ENCODE measurements around the gene YOD1.

The YOD1 gene

DNA sequence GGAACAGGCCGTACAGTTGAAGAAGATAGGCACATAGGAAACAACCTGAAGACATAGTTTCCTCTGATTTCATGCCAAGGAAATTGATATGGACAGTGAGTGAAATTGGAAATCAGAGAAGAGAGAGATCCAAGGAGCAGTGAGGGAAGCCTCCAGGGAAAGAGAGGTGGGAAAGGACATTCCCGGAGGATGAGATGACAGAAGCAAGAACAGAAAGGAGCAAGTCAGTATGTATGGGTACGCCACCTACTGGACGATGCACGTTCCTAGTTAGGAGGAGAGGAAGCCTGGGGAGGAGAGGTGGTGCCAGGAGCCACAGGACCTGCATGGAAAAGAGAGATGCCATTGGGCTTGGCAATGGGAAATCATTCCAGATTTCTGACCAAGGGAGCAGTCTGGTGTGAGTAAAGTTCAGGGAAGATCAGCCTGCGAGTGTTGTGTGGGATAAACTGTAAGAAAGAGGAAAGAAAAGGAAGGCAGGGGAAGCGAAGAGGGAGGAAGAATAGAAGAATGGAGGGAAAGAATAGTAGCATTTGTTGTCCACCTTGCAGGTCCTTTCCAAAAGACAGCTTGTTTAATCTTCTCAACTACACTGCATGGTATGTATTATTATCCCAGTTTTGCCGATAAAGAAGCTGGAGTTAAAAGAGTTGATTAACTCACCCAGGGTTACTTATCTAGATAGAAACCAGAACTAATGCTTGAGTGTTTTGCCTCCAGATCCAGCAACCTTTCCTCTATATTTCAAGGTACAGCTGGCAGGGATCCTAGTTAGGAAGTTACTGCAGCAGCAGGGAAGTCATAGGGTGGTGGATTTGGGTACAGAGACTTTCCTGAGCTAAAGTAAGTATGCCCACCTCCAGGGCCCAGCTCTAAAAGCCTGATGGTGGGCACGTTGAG, 45.8 kb downstream of the YOD1 start:
- DNase-seq, result peak; percentile 42 to 55

- no peak for DNase-seq
Observed at GRCh38 chr1:207003210-207003609, 47.8 kb downstream of the YOD1 start.

DNA sequence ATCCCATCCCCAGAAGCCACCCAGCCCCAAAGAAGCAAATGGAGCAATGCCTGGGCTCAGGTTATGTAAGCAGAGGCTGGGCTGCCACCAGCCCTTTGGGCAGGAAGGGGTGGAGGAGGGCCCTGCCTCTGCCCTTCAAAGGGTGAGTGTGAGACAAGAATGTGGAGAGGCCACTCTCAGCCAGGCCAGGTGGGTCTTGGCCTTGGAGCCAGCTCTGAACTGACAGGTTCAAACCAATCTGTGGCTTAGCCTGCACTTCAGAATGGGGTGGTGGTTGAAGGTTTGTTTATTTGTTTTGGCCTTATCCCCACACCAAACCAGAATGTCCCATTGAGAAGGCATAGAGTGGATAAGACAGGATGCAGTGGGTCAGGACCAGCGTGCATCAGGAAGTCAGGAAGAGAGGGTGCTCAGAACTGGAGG, 48.3 kb downstream of the YOD1 start:
- no peak for DNase-seq

- no peak for DNase-seq
Observed at GRCh38 chr1:207001492-207002245, 49.3 kb downstream of the YOD1 start.

- no peak for DNase-seq
Observed at GRCh38 chr1:207000651-207001291, 50.2 kb downstream of the YOD1 start.

- peak; percentile 29 to 76 for DNase-seq
Observed at GRCh38 chr1:206998816-206999215, 52.2 kb downstream of the YOD1 start.
